GM19238 (cell line): ENCODE results near the gene JAML.

ENCODE experiments used
- DNase-seq: peaks from one replicate; pipeline ENCODE4 v3.0.0; 2011; ENCODE audit warnings: low spot score; ENCODE audit not compliant: insufficient read length

JAML gene, protein sequence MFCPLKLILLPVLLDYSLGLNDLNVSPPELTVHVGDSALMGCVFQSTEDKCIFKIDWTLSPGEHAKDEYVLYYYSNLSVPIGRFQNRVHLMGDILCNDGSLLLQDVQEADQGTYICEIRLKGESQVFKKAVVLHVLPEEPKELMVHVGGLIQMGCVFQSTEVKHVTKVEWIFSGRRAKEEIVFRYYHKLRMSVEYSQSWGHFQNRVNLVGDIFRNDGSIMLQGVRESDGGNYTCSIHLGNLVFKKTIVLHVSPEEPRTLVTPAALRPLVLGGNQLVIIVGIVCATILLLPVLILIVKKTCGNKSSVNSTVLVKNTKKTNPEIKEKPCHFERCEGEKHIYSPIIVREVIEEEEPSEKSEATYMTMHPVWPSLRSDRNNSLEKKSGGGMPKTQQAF

DNA sequence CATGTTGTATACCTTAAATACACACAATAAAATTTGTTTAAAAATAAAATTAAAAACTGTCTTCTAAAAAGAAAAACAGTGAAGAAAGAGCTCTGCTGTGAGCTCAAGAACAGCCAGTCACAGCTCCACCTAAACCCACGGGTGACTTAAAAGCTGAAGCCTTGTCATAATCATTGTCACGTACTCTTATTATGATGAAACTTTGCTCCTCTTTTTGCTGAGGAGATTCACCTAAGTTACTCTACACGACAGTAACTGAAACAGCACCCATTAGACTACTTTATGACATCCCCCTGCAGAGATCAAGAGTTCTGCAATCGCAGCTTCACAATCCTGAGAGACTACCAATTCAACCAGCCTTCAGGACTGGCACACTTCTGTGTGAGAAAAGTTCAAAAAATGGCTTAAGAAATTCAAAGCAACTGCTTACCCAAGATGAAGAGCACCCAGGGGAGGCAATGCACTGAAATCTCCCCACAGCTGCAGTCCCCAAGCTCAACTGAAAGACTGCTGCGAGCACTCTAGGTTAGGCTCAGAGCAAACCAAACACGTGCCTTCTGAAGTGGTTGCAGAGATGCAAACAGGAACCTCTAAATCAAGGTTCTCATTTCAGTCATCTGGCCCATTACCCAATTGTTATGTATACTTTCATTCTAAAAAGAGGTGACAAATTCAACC, at the start of gene JAML:
Gene JAML, minus strand, starts transcription at position 501 of the 678 bp plus-strand sequence. CDS start 10,145 bp downstream, outside the sequence.
- DNase-seq: peak; percentile 19

DNA sequence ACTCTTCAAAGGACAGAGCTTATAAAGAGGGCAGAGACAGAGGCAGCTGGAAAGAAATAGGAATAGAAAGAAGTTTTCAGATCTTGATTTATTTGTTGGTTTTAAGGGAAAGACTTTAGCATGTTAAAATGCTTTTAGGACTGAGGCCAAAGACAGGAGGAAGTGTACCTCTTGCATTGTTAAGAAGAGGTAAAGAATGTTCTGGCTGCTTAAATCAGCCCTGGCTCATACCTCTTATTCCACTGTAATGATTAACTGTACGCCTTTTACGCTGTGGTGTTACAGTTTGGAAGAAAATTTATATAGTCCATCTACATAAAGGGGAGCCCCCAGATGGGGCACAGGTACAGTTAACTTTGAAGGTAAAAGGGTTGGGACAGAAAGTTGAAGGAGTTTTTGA, 49.4 kb upstream of the JAML start:
- DNase-seq: no peak

DNA sequence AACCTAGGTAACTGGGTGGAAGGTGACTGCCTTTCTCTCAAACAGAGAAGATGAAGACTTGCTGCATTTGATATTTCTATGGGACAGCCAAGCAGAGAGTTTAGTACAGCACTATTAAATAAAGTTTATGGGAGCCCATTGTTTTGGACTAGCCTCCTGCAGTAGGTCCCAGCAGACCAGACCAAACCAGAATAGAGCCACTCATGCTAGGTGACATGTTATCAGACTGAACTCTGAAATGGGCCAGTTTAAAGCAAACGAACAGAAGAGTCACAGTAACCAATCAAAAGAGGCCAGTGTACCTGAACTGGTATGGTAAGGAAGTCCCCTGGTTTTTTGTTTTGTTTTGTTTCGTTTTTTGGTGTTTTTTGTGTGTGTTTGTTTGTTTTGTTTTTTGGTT, 47.2 kb upstream of the JAML start:
- no peak for DNase-seq

DNA sequence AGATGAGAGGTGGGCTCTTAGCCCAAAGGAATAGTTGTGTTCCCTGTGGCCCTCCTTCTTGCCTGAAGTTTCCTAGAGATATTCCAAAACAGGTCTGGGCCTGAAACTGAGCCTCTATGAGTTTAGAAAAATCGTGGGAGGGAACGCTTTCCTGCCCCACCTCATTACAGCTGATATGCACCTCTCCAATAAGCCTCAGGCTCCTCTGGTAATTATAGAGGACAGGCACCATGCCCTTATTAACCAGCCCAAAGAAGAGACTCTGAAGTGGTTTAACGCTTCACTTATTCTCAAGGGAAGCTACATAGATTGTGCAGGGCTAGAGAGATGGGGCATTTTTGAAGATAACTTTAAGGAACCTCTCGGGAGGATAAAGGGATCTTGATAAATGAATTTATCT, 42.7 kb upstream of the JAML start:
- no peak for DNase-seq

DNA sequence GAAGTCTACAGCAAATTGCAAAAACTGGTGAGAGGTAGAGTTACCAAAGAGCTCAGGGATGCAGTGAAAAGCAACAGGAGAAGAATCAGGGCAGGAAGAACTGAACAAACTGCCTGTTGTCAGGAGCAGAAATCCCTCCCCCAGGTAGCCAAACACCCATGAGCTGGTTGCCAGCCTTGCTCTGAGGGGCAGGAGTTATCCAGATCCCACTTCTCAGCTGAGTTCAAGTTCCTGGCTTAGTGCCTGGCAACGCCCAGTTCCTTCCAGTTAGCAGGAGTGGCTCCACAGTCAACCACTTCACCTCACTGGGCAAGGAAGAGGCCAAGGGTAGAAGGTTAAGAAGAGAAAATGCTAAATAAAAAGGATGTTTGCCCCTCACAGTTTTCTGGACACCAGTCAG, 41.1 kb upstream of the JAML start:
- no peak for DNase-seq

DNA sequence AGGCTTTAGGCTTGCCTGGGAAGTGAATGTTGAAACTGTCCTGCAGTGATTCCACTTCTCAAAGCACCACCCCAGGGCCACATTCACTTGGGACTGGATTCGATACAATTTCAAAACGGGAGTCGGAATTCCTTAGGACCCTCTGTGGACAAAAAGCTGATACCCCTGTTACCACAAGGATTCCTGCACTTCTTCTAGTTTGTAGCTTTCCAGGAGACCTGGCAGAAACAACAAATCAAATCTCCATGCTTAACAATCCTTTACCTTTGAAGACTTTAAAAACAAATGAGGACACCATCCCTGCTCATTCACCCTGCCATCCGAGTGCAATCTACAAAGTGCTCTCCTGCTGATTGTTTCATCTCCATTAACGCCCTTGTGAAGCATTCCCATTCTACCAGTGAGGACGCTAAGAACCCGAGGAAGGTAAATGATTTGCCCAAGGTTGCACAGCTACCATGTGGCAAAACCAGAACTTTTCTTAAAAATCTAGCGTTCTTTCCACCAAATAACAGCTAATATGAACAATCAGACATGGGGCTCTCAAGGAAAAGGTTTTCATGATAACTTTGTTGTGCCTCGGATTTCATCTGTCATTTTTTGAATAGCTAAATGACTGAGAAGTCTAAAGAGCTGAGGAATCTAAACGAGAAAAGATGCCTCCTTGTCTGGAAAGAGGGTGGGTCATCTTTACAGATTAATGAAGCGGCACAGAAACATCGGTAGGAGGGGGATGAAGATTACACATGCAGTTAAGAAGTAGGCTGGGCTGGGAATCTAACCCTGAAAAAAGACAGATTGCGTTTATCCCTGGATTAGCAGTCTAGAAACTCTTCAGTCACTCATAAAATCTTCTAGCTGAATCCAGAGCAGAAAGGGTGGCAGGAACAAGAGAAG, 40.0 kb upstream of the JAML start:
- DNase-seq: no peak

DNA sequence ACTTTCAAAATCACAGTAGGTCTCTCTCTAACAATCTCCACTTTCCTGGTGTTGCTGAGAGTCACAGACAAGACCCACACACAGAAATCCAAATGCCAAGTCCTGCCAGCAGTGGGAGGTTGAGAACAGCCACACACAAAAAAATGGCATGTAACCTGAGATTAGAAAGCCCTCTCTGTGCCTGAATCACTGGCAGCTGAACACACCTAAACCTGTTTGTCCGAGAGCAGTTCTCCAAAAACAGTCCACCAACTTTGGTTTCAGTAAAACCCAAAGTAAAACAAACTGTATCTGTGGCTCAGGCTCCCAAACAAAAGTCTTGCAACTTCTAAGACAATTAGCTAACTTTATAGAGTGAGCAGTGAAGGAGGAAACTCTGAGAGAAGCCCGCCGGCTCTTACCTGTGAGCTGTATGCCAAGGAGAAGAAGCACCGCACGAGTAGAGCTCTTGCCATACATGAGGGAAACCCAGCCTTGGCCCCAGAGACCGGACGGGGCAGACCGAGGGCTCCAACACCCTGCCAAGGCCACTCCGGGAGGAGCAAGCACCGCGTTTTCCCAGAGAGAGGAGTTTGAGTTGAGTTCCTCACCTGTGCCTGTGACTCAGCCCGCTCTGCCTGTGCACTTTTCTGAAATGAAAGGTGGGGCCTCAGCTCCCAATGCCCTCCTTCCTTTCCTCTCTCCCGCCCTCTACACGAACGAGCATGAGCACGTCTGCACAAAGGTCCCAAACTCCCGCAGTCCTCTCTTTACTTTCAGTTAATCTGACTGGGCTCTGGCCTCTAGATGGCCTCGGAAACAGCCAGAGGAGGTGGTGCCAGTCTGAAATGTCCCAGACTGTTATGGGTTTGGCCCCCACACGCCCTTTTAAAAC, 39.1 kb upstream of the JAML start, which contains the start of gene MPZL2:
Gene MPZL2, minus strand, starts transcription at position 603 of the 874 bp plus-strand sequence. Its CDS starts 144 bp downstream, at position 459.
- DNase-seq: no peak

DNA sequence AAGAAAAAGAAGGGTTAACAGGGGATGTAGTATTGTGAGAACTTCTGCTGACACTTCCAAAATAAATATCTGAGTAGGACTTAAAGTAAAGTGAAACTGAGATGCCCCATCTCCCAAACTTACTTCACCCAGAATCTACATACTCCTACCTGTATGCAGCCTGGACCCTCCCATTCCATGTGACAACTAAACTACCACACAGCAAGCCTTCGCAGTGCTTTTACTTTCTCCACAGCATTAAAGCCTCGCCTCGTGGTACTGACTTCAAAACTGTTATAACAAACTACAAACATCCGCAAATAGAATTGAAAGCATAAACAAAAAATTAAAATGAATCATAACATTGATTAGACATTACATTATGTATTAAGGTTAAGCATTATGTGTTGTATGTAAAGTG, 38.3 kb upstream of the JAML start:
- DNase-seq: no peak

DNA sequence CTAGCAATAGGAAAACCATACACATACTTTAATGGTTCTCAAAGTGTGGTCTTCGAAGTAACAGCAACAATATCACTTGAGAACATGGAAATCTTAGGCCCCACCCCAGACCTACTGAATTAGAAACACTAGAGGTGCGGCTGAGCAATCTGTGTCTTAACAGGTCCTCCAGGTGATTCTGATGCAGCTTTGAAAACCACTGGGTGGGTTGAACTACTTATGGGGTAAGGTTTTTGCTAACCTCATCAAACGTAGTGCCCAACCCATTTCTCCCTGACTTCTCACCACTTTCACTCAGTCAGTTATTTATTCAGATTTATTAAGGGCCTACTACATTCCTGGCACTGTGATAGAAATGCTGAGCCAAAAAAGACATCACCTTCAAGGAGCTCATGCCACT, 35.5 kb upstream of the JAML start:
- no peak for DNase-seq

DNA sequence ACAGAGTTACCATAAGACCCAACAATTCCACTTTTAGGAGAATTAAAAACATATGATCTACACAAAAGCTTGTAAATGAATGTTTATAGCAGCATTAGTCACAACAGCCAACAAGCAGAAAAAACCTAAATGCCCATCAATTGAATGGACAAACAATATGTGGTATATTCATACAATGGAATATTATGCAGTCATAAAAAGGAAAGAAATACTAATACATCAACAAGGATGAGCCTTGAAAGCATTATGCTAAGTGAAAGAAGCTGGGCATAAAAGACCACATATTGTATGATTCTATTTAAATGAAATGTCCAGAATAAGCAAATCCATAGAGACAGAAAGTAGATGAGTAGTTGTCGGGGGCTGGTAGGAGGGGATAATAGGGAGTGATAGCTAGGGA, 34.3 kb upstream of the JAML start:
- no peak for DNase-seq

DNA sequence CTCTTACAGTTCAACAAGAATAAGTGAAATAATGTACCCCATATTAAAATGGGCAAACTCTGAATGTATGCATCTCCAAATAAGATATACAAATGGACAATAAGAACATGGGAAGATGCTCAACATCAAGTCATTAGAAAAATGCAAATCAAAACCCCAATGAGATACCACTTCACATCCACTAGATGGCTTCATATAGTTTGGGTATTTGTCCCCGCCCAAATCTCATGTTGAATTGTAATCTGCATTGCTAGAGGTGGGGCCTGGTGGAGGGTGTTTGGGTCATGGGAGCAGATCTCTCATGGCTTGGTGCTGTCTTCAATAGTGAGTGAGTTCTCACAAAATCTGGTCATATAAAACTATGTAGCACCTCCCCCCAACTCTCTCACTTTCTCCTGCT, 33.6 kb upstream of the JAML start:
- no peak for DNase-seq

DNA sequence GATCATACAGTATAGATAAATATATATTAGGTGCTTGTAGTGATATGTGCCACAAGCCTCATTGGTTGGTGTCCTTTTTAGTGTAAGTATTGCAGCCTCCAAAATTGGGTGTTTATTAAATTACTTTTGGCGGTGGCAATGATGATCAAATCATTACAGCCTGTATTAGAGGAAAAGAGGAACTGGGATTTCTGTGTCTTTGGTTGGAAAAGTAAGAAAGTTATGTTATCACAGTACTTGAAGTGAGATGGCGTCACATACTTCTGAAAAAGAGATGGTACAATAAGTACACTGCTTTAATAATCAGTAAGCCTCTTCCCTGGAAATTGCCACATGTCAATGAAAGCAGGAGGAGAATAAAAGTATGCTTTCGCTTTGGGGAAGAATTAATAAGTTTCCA, 27.9 kb upstream of the JAML start:
- no peak for DNase-seq

DNA sequence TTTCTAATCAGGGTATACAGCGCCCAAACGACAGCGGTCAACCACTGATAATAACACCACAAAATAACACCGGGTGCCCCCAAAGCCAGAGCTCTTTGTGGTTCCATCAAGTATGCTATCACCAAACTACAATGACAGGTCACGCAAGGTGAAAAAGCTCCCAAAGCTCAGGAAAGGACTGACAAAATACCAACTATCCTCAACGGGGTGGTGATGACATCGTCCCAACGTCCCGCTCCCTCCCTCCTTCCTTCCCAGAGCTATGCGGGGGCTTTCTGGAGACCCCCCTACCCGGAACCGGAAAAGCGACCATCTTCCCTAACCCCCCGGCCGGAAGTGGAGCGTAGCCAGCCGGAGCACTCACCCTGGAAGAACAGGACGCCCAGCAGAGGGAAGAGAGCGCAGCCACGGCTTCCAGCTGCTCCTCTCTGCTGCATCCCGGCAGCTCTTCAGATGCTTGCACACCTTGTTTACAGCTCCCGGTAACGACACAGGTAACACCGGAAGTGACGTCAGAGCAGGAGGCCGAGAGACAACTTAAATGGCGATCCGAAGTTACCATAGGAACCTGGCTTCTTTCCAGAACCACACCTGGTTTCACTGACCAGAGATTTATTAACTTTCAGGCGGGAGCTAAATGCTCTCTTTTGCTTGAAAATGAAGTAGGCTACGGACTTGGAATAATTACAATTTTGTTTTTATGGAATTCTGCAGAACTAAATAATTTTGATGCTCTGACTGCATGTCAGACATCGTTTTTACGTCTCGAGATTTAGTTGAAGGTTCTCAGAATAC, 27.2 kb upstream of the JAML start, which contains the start of gene MPZL3:
Gene MPZL3, minus strand, starts transcription at position 508 of the 795 bp plus-strand sequence. Its CDS starts 71 bp downstream, at position 437.
- DNase-seq: peak; percentile 69

DNA sequence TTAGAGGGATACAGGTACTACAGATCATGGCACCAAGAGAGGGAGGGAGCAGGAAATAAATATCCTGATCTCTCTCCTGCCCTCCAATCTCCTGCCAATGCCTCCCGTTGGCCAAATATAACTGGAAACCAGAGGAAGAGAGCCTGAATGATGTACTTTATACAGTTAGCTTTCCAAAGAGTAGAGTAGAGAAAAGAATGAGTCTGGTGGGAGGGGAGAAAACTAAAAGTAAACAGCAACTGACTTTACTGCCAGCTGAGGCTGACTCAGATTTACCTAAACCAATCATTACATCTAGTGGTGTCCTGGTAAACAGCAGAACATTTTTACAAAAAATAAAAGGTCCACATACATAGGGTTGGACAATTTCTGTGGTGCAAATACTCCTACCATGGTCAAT, 22.2 kb upstream of the JAML start:
- DNase-seq: no peak

DNA sequence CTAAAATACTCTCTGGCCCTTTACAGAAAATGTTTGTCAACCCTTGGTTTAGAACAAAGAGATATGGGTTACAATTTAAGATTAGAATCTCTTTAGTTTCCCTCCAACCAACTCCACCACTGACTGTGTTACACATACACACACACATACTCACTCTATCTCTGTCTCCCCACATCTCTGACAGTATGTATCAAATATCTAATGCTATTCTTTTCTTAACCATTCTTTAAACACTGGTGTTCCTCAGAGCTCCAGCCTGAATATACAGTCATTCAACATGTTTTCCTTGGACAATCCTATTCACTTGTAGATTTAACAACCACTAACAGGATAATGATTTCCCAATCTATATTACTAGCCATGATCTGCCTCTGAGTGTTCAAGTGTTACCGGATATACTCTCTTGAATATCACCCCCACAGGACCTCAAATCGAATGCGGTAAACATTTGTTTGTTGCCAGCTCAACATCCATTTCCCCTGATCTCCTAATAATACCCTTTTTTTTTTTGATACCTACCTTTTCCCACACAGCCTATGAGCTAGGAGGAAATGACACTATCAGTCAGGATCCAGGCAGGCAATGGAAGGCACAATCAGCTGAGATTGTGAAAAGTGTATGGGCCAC, 21.2 kb upstream of the JAML start:
- no peak for DNase-seq

DNA sequence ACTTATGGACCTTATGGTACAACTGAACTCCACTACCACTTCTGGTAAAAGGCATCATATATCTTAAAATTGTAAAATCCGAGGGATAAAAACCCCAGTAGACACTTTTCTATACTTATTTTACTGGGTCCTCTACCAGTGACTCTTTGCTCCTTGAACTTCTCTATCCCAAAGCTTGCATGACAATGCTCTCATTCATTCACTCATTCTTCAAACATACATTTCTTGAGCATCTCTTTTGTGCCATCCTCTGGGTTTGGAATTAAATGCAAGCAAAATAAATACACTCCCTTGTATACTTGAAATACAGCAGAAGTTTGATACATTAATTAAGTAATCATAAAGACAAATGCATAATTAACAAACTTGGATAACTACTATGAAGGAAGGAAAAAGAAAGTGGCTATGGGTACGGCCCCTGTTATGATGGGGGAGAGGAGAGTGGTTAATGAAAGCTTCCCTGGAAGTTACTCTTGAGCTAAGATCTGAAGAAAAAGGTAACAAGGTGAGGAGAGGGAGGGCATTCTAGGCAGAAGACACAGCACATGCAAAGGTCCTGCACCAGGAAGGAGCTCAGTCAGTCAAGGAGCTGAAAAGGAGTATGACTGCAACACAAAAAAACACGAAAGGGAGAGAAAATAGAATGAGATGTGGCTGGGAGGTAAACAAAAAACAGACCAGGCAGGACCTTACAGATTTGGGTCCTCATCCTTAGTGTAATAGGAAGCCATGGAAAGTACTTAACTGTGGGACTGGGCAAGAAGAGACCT, 19.4 kb upstream of the JAML start:
- DNase-seq: no peak

DNA sequence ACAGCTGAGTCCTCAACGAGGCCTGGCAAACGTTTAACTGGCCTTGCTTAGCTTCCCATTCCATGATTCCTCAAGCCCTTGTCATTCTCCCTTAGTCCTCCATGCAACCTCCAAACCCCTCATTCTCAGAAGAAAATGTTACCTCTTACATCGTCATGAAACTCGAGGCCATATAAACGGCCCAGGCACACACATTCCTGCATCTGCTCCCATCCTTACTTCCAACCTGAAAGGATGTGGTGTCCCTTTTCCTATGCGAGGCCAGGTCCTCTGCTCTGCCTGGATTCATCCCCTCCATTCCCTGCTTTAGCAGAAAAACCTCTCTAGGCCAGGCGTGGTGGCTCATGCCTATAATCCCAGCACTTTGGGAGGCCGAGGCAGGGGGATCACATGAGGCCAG, 18.4 kb upstream of the JAML start:
- DNase-seq: no peak

DNA sequence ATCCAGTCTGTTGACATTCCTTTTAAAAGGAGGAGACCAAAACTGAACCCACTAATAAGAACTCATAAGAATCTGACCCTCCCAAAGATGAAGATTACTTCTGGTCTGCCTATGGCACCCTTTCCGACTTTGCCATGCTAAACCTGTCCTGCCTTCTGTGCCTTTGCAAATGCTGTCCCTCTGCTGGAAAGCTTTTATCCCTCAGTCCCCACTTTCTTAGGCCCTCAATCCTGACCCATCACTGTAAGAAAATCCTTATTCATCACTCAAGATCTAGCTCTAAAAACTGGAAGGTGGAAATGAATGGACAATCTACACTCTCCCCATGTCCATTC, 16.9 kb upstream of the JAML start:
- no peak for DNase-seq
